Calu3 (cell line): ENCODE measurements around the gene TUBGCP5. TPM values are rescaled to one million over a fixed set of nuclear protein-coding genes. Genes with fewer than 3 reads are reported as not detected.

ENCODE experiments used
- BruUV-seq: library from RNA; stranded (reverse); fragments of 400-500 nt; replicated peaks from 2 replicates; lab custom pipeline; 2021; lab: Mats Ljungman, UMichigan
- CTCF ChIA-PET: fragments of 300-600 bp; sonication (Branson Sonifier 250); formaldehyde crosslinking; loops from one replicate; lab custom pipeline; 2022; ENCODE audit warnings: antibody characterized with exemption; lab: Charles Lee
- DNase-seq: peaks from one replicate; pipeline ENCODE4 v3.0.0; 2022
- H3K27ac Mint-ChIP-seq: one replicate; pipeline ENCODE4 v1.8.0; 2022; ENCODE audit warnings: mixed read lengths; ENCODE audit not compliant: unreplicated experiment
- H3K27me3 Mint-ChIP-seq: one replicate; pipeline ENCODE4 v1.8.0; 2022; ENCODE audit warnings: mixed read lengths; ENCODE audit not compliant: unreplicated experiment
- H3K36me3 Mint-ChIP-seq: one replicate; pipeline ENCODE4 v1.8.0; 2022; ENCODE audit warnings: mild to moderate bottlenecking, moderate library complexity, mixed read lengths; ENCODE audit not compliant: insufficient read depth, unreplicated experiment
- H3K4me1 Mint-ChIP-seq: one replicate; pipeline ENCODE4 v1.8.0; 2022; ENCODE audit warnings: mild to moderate bottlenecking, low read depth, mixed read lengths; ENCODE audit not compliant: unreplicated experiment
- H3K4me3 Mint-ChIP-seq: one replicate; pipeline ENCODE4 v1.8.0; 2022; ENCODE audit warnings: mild to moderate bottlenecking, low read depth, moderate library complexity, mixed read lengths; ENCODE audit not compliant: unreplicated experiment
- H3K9me3 Mint-ChIP-seq: one replicate; pipeline ENCODE4 v1.8.0; 2022; ENCODE audit warnings: low read depth, mixed read lengths; ENCODE audit not compliant: unreplicated experiment
- intact Hi-C: fragments of 100-400 bp; cut with micrococcal nuclease; formaldehyde crosslinking; loops from one replicate; pipeline ENCODE4 v1.10.0; 2022; ENCODE audit not compliant: unreplicated experiment
- total RNA-seq: library from RNA; stranded (reverse); gene quantifications from 2 replicates; pipeline ENCODE4 v1.2.3, GENCODE V29; 2022
- TF ChIP-seq, protein P1 (sequence below): fragments of 200-600 bp; IDR thresholded peaks from one replicate; pipeline ENCODE4 v1.8.0; 2022; ENCODE audit warnings: antibody characterized with exemption; ENCODE audit not compliant: unreplicated experiment

The TUBGCP5 gene
- total RNA-seq, 1 experiment from 2014 or later: 6.8 TPM

DNA sequence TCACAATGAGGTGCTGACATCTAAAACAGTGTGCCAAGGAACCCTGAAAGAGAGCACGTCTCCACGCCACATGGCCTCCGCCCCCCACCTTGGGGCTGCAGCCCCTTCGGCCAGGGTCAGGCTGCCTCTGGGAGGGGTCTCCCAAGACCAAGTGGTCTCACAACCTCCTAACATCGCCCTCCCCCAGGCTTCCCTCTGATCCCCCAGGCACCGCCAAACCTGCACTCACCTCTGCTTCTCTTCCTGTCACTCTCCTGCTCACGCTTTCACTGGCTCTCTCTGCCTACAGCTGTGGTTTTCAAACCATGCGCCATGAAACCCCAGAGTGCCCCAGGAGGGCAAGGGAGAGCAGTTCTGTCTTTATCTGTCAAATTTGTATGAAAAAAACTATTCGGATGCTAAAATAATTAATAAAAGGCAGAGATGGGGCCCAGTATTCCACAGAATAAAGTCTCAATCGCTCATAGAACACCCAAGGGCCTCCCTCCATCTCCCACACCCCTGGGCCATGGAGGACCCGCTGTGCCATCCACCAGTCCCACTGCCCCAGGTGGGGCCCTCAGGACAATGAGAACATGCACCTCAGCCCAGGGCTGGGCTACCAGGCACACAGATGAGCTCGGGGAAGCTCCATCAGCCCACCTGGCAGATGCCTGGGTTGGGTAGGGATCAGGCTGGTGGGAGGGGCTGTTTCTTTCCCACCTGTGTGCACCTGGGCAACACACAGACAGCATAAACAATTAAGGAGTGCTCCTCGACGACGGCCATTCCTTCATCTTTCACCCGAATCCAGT is 80.7 kb downstream of the TUBGCP5 start:
- H3K4me1 Mint-ChIP-seq: no peaks in the 10 kb centered on the region
- no peak overlapping the region for H3K4me3 Mint-ChIP-seq
- intact Hi-C loops: no loop called here
- CTCF ChIA-PET: no interaction called here
- no peaks in the 10 kb centered on the region for H3K9me3 Mint-ChIP-seq
- no peak for DNase-seq
- no peaks in the 10 kb centered on the region for H3K27me3 Mint-ChIP-seq
- TF ChIP-seq, protein P1, sequence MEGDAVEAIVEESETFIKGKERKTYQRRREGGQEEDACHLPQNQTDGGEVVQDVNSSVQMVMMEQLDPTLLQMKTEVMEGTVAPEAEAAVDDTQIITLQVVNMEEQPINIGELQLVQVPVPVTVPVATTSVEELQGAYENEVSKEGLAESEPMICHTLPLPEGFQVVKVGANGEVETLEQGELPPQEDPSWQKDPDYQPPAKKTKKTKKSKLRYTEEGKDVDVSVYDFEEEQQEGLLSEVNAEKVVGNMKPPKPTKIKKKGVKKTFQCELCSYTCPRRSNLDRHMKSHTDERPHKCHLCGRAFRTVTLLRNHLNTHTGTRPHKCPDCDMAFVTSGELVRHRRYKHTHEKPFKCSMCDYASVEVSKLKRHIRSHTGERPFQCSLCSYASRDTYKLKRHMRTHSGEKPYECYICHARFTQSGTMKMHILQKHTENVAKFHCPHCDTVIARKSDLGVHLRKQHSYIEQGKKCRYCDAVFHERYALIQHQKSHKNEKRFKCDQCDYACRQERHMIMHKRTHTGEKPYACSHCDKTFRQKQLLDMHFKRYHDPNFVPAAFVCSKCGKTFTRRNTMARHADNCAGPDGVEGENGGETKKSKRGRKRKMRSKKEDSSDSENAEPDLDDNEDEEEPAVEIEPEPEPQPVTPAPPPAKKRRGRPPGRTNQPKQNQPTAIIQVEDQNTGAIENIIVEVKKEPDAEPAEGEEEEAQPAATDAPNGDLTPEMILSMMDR: no peak
- no TSS peak for BruUV-seq
- no peaks in the 10 kb centered on the region for H3K36me3 Mint-ChIP-seq
- H3K27ac Mint-ChIP-seq: no peak overlapping the region

DNA sequence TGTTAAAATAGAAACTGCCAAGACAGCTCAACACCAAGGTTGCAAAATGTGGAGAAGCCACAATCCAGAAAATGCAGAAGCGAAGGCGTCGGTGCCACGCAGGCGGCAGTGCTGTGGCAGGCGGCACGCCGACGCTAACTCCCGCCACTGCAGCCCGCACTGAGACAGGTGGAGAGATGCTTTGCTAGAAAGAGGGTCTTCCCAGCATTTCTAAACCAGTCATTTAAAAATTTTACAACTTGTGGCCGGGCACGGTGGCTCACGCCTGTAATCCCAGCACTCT is 82.5 kb downstream of the TUBGCP5 start:
- Mint-ChIP-seq H3K36me3 (no peaks in the 10 kb centered on the region), H3K4me1 (no peaks in the 10 kb centered on the region), H3K27ac (no peak overlapping the region), H3K27me3 (no peaks in the 10 kb centered on the region), H3K9me3 (no peaks in the 10 kb centered on the region), H3K4me3 (no peak overlapping the region)
- CTCF ChIA-PET: no interaction called here
- intact Hi-C loops: no loop called here
- BruUV-seq: no TSS peak
- DNase-seq: no peak
- TF ChIP-seq, protein P1: no peak

DNA sequence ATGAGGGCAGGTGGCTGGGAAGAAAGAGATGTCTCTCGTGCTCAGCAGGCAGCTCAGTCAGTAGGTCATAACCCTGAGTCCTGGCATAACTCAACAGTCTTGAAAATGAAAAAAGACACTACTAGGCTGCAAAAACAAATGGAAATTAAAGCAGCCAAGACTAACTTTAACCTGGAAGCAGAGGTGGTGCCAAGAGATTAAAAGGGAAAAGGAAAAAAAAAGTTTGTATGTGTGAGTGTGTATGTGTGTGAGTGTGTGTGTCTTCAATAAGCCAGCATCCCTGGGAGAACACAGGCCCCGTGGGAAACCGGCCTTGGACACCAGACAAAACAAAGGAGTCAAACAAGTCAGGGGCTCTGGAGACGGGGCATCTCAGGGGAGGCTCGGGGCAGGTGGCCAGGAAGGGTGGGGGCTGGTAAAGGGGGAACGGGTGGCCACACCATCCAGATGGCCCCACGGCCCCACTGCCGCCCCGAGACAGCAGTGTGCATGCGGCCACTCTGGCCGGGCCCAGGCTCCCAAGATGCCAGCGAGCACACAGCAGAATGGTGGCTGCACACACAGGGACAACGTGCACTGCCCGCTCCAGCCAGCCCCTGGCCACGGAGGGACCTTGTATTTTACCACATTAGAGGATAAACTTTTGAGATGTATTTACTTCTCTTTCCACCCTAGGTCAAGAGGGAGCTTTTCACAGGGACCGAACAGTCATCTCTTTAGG is 83.0 kb downstream of the TUBGCP5 start:
- no peaks in the 10 kb centered on the region for H3K9me3 Mint-ChIP-seq
- CTCF ChIA-PET: no interaction called here
- intact Hi-C loops: no loop called here

DNA sequence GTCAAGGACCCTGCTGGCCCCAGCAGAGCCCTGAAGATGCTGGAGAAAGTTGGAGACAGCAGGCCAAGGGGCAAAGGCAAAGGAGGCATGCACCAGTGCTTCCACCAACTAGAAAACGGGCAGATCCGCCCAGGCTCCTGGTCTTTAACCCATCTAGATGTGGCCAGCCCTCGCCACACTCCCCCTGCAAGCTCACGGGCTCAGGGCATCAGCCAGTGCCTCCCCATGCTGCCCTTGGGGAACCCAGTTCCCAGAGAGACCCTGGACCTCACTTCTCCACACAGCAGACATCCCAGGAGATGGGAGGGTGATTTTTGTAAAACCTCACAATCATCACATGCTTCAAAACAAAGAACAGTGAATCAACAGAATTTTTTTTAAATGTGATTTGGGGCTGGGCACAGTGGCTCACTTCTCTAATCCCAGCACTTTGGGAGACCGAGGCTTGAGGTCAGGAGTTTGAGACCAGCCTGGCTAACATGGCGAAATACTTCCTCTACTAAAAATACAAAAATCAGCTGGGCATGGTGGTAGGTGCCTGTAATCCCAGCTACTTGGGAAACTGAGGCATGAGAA is 83.7 kb downstream of the TUBGCP5 start:
- intact Hi-C loops: no loop called here
- no peak overlapping the region for H3K4me3 Mint-ChIP-seq
- no peak for DNase-seq
- H3K27ac Mint-ChIP-seq: no peak overlapping the region
- CTCF ChIA-PET: no interaction called here
- H3K4me1 Mint-ChIP-seq: no peaks in the 10 kb centered on the region
- no peaks in the 10 kb centered on the region for H3K9me3 Mint-ChIP-seq
- no peaks in the 10 kb centered on the region for H3K27me3 Mint-ChIP-seq
- BruUV-seq: no TSS peak
- TF ChIP-seq, protein P1: no peak
- H3K36me3 Mint-ChIP-seq: no peaks in the 10 kb centered on the region

More for the DNA sequence above, 83.0 kb downstream of the TUBGCP5 start:
- Mint-ChIP-seq H3K27me3 (no peaks in the 10 kb centered on the region), H3K27ac (no peak overlapping the region), H3K4me1 (no peaks in the 10 kb centered on the region), H3K4me3 (no peak overlapping the region), H3K36me3 (no peaks in the 10 kb centered on the region)
- TF ChIP-seq, protein P1: no peak
- BruUV-seq: no TSS peak
- DNase-seq: no peak
